SK-N-SH (cell line): Measurements from ENCODE around the gene PCMT1. TPM values are rescaled to one million over a fixed set of nuclear protein-coding genes. Genes with fewer than 3 reads are reported as not detected.

Experiments
- CTCF ChIA-PET: fragments of 300-600, 350-600 bp; formaldehyde crosslinking; extraction: SDS; loops from one replicate; lab custom pipeline; 2021; lab: Yijun Ruan, JAX
- POLR2A ChIA-PET: fragments of 350-600 bp; sonication (Branson Sonifier 250); formaldehyde crosslinking; extraction: SDS; loops from one replicate; lab custom pipeline; 2020; ENCODE audit warnings: antibody characterized with exemption, inconsistent platforms; lab: Yijun Ruan, JAX
- DNase-seq: peaks from one replicate; pipeline ENCODE4 v3.0.0; 2012
- H2AFZ ChIP-seq: fragments of 200-600 bp; sonication (generic); 2 replicates; pipeline ENCODE4 v1.8.1; 2016; ENCODE audit warnings: antibody characterized with exemption, mild to moderate bottlenecking, low read depth
- H3F3A ChIP-seq: fragments of 200-600 bp; sonication (generic); replicated peaks from 2 replicates; pipeline ENCODE3; 2016; ENCODE audit warnings: antibody characterized with exemption, mild to moderate bottlenecking; ENCODE audit not compliant: insufficient read depth
- H3K27ac ChIP-seq, 2 experiments: fragments of 200-500 bp in 1 of 2; fragments of 200-600 bp in 1 of 2; sonication (Bioruptor generic) in 1 of 2; sonication (generic), shearing (Covaris generic) in 1 of 2; 2 replicates each; pipeline versions ENCODE4 v1.5.1 to v1.6.1; 2014 to 2016; ENCODE audit warnings: low read depth in 2 of 2, inconsistent platforms in 1 of 2, low read length in 1 of 2, mild to moderate bottlenecking in 1 of 2, mixed read lengths in 1 of 2
- H3K27me3 ChIP-seq: fragments of 200-600 bp; sonication (generic), shearing (Covaris generic); 2 replicates; pipeline ENCODE4 v1.6.1; 2016; ENCODE audit warnings: mixed run types; ENCODE audit not compliant: insufficient read depth
- H3K36me3 ChIP-seq, 2 experiments: fragments of 200-500 bp in 1 of 2; fragments of 200-600 bp in 1 of 2; sonication (Bioruptor generic) in 1 of 2; sonication (generic) in 1 of 2; replicated peaks in 1 of 2; 2 replicates each; pipeline versions ENCODE3 to v1.5.1; 2014 to 2016; ENCODE audit warnings: low read length in 1 of 2, mild to moderate bottlenecking in 1 of 2; ENCODE audit not compliant: insufficient read depth in 2 of 2, control insufficient read depth in 1 of 2
- H3K4me1 ChIP-seq, 2 experiments: fragments of 200-500 bp in 1 of 2; fragments of 200-600 bp in 1 of 2; sonication (Bioruptor generic) in 1 of 2; sonication (generic), shearing (Covaris generic) in 1 of 2; 2 replicates each; pipeline versions ENCODE4 v1.5.1 to v1.6.1; 2014 to 2016; ENCODE audit warnings: low read depth in 1 of 2, low read length in 1 of 2, mixed run types in 1 of 2; ENCODE audit not compliant: insufficient read depth in 2 of 2, control insufficient read depth in 1 of 2
- H3K4me2 ChIP-seq: fragments of 200-600 bp; sonication (generic), shearing (Covaris generic); 2 replicates; pipeline ENCODE4 v1.6.1; 2017; ENCODE audit warnings: mixed run types
- H3K4me3 ChIP-seq, 2 experiments: fragments of 200-500 bp in 1 of 2; fragments of 200-600 bp in 1 of 2; sonication (Bioruptor generic) in 1 of 2; sonication (generic), shearing (Covaris generic) in 1 of 2; 2 replicates each; pipeline versions ENCODE4 v1.5.1 to v1.8.1; 2014 to 2016; ENCODE audit warnings: low read depth in 2 of 2, inconsistent platforms in 1 of 2, low read length in 1 of 2, mild to moderate bottlenecking in 1 of 2, mixed read lengths in 1 of 2, moderate library complexity in 1 of 2
- H3K79me2 ChIP-seq: fragments of 200-600 bp; sonication (generic); 2 replicates; pipeline ENCODE4 v1.8.1; 2017; ENCODE audit warnings: mild to moderate bottlenecking; ENCODE audit not compliant: insufficient read depth
- H3K9ac ChIP-seq: fragments of 200-600 bp; sonication (generic); 2 replicates; pipeline ENCODE4 v1.6.1; 2017; ENCODE audit warnings: mixed run types
- H3K9me2 ChIP-seq: fragments of 200-600 bp; sonication (generic); 2 replicates; pipeline ENCODE4 v1.6.1; 2017; ENCODE audit warnings: mixed run types
- H3K9me3 ChIP-seq: fragments of 200-600 bp; sonication (generic); 2 replicates; pipeline ENCODE4 v1.6.1; 2017; ENCODE audit warnings: mixed run types, mild to moderate bottlenecking, moderate library complexity
- H4K20me1 ChIP-seq: fragments of 200-600 bp; sonication (generic); 2 replicates; pipeline ENCODE4 v1.6.1; 2017; ENCODE audit warnings: mild to moderate bottlenecking, mixed run types; ENCODE audit not compliant: insufficient read depth
- EZH2phosphoT487 ChIP-seq: fragments of 200-600 bp; sonication (generic); IDR thresholded peaks from 2 replicates; pipeline ENCODE4 v1.6.1; 2017; ENCODE audit warnings: low read depth, mixed run types, mild to moderate bottlenecking, antibody characterized with exemption, moderate library complexity, borderline replicate concordance
- GABPA ChIP-seq: IDR thresholded peaks from 2 replicates; pipeline ENCODE4 v1.4.0; 2012; ENCODE audit warnings: low read depth, mild to moderate bottlenecking
- GATA2 ChIP-seq: sonication (generic); formaldehyde crosslinking; IDR thresholded peaks from 2 replicates; pipeline ENCODE4 v1.5.0; 2020; ENCODE audit warnings: mild to moderate bottlenecking, missing genetic modification reagents
- MXI1 ChIP-seq: IDR thresholded peaks from 2 replicates; pipeline ENCODE4 v1.6.1; 2012; ENCODE audit warnings: mild to moderate bottlenecking, low read depth, low read length, improper control_type of control experiment
- NFIC ChIP-seq: IDR thresholded peaks from 2 replicates; pipeline ENCODE4 v1.4.0; 2012; ENCODE audit warnings: borderline replicate concordance
- RAD21 ChIP-seq: IDR thresholded peaks from 2 replicates; pipeline ENCODE4 v1.6.1; 2012; ENCODE audit warnings: mild to moderate bottlenecking, low read length
- TAF1 ChIP-seq: IDR thresholded peaks from 2 replicates; pipeline ENCODE4 v1.6.1; 2012; ENCODE audit warnings: low read depth, mild to moderate bottlenecking, low read length, moderate library complexity, borderline replicate concordance
- TEAD4 ChIP-seq: IDR thresholded peaks from 2 replicates; pipeline ENCODE4 v1.4.0; 2012; ENCODE audit warnings: mild to moderate bottlenecking, borderline replicate concordance; ENCODE audit not compliant: insufficient read depth
- WGBS: methylation state at CpG from one replicate; pipeline ENCODE4 v1.1.6; 2017; ENCODE audit warnings: low lambda C conversion rate; 5-methylcytosine and 5-hydroxymethylcytosine counted together
- polyA plus RNA-seq, 3 experiments: library from polyadenylated mRNA; depleted of rRNA; stranded (reverse); fragments of >200 nt; gene quantifications; 2 replicates each; pipeline ENCODE4 v1.2.3, GENCODE V29; 2012
- TF ChIP-seq, protein P1 (sequence below): IDR thresholded peaks from 2 replicates; pipeline ENCODE4 v1.4.0; 2012; ENCODE audit warnings: low read depth, borderline replicate concordance

The PCMT1 gene
- polyA plus RNA-seq, 1 of the 3 experiments (the other 2 are of a cell fraction), result 190 TPM

DNA sequence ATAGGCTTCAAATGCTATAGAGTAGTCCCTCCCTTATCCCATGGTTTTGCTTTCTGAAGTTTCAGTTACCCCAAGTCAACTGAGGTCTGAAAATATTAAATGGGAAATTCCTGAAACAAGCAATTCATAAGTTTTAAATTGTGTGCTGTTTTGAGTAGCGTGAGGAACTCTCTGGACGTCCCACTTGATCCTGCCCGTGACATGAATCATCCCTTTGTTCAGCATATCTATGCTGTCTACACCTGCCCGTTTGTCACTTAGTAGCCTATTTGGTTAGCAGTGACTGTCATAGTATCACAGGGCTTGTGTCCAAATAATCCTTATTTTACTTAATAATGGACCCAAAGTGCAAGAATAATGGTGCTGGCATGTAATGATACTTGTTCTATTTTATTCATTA, 5.0 kb downstream of the PCMT1 start:
- H3K4me1 ChIP-seq, result no peaks in the 10 kb centered on the region; a peak in 1 of 4 replicates
- no peak overlapping the region for H3K4me3 ChIP-seq
- ChIA-PET CTCF (no interaction called here), POLR2A (no interaction called here)
- H3K36me3 ChIP-seq, result no peaks in the 10 kb centered on the region
- DNase-seq, result no peak
- H3K4me2 ChIP-seq, result no peak overlapping the region
- H3K79me2 ChIP-seq, result peaks cover 97% of the 10 kb centered on the region
- no peak overlapping the region for H3K27ac ChIP-seq
- WGBS, result 94% methylated on average over 4 of the region's 4 CpGs
- TF ChIP-seq MXI1 (no peak), TAF1 (no peak), EZH2phosphoT487 (no peak), RAD21 (no peak)
- TF ChIP-seq, protein P1, sequence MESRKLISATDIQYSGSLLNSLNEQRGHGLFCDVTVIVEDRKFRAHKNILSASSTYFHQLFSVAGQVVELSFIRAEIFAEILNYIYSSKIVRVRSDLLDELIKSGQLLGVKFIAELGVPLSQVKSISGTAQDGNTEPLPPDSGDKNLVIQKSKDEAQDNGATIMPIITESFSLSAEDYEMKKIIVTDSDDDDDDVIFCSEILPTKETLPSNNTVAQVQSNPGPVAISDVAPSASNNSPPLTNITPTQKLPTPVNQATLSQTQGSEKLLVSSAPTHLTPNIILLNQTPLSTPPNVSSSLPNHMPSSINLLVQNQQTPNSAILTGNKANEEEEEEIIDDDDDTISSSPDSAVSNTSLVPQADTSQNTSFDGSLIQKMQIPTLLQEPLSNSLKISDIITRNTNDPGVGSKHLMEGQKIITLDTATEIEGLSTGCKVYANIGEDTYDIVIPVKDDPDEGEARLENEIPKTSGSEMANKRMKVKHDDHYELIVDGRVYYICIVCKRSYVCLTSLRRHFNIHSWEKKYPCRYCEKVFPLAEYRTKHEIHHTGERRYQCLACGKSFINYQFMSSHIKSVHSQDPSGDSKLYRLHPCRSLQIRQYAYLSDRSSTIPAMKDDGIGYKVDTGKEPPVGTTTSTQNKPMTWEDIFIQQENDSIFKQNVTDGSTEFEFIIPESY, result no peak
- no peaks in the 10 kb centered on the region for H3K27me3 ChIP-seq
- H3K9me3 ChIP-seq, result no peaks in the 10 kb centered on the region
- H3K9me2 ChIP-seq, result no peaks in the 10 kb centered on the region
- no peak overlapping the region for H3K9ac ChIP-seq
- peaks cover 10% of the 10 kb centered on the region for H3F3A ChIP-seq
- no peak overlapping the region for H2AFZ ChIP-seq
- peaks cover 28% of the 10 kb centered on the region; the same call in 1 of the 2 replicates for H4K20me1 ChIP-seq

DNA sequence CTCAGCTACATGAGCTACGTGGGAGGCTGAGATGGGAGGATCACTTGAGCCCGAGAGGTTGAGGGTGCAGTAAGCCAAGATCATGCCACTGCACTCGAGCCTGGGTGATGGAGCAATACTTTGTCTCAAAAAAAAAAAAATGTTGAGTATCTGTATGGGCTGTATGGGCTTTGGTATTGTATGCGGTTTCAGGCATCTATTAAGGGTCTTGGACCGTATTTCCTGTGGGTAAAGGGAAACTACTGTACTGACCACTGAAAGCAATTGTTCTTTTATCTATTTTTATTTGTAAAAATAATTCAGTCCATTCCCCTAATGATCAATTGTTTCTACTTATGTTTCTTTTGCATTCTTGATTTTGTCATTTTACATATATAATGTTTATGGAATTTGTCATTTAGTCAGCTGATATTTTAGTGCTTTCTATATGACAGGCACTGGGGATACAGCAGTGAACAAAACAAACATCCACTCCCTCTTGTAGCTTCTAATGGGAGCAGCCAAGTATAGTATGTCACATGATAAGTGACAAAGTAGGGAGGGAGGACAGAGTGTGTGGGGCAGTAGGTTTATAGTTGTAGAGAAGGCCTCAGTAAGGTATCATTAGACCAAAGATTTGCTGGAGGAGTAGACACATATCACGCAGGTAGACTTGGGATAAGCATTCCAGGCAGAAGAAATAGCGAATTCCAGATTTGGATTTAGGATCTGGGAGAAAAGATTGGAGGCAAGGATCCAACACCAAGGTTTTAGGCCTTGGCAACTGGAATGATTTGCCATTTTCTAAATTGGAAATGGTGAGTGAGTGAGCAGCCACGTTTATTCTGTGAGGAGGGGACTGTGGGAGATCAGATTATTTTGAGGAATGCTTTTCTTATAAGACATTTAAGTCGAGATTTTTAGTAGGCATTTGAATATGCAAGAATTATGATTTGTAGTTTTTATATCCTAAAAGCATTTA, 6.0 kb downstream of the PCMT1 start:
- CTCF ChIA-PET, result interaction anchor here (0.7 kb wide), 1 partner anchor 43 kb away, joined by 3 read pairs; no protein-coding TSS in a partner anchor

More for the DNA sequence above, 6.0 kb downstream of the PCMT1 start:
- Histone ChIP-seq H3K9me3 (no peaks in the 10 kb centered on the region), H3K36me3 (peaks cover 0 to 6% of the 10 kb centered on the region in 2 experiments), H3K4me1 (no peaks in the 10 kb centered on the region; a peak in 1 of 4 replicates), H3K9me2 (no peaks in the 10 kb centered on the region), H4K20me1 (peaks cover 28% of the 10 kb centered on the region; the same call in 1 of the 2 replicates), H3F3A (peaks cover 12% of the 10 kb centered on the region), H3K9ac (no peak overlapping the region), H3K27ac (no peak overlapping the region), H3K27me3 (no peaks in the 10 kb centered on the region), H3K4me3 (no peak overlapping the region), H3K4me2 (no peak overlapping the region), H2AFZ (no peak overlapping the region), H3K79me2 (peaks cover 98% of the 10 kb centered on the region)
- DNase-seq, result no peak
- TF ChIP-seq TEAD4, result no peak
- TF ChIP-seq NFIC, result no peak
- no peak for TF ChIP-seq GABPA
- TF ChIP-seq GATA2 (CRISPR knock-in tag), result no peak
- no peak for TF ChIP-seq TAF1
- WGBS, result 86% methylated on average over 9 of the region's 9 CpGs
- POLR2A ChIA-PET, result no interaction called here
